NCI-H187 (cell line): ENCODE results near the gene UBE2G1.
"Not testable (repeated sequence)": the region's sequence is repeated elsewhere in the genome, so short reads cannot be mapped to it uniquely, and the experiment has no call there.

Source experiments
- DNase-seq, 2 experiments: peaks; one replicate each; lab custom pipeline; 2025; lab: John Stamatoyannopoulos, UW

UBE2G1 gene, protein sequence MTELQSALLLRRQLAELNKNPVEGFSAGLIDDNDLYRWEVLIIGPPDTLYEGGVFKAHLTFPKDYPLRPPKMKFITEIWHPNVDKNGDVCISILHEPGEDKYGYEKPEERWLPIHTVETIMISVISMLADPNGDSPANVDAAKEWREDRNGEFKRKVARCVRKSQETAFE

DNA sequence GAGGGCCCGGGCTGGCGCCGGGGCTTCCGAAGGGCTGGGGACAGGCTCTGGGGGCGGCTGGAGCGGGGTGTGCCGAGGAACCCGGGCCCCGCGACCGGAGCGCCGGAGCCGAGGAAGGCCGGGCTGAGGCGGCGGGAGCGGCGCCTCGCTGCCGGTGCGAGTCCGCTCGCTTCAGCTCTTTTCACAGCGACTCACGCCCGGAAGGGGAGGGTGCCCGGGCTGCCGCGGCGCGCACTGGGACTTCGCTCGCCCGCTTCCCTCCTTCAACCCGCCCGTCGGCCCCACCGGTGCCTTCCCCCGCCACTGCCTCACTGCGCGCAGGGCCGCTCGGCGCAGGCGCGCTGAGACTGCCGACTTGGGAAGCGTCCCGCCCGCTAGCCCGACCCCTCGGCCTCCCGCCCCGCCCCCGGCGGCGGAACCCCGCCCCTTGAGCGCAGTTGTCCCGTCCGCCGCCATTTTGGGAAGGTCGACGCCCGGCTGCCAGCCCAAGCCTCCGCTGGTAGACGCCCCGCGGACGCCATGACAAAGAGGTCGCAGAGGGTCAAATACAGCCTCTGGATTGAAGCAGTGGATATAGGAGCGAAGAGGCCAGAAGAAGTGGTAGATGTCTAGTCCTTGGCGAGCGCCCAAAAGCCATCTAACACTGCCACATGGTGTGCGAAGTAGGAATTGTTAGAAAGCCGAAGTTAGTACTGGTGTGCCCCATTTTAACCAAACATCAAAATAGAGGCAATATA, at the start of gene UBE2G1:
Gene UBE2G1, minus strand, starts transcription at position 349 of the 737 bp plus-strand sequence. CDS start 359 bp downstream, outside the sequence.
- peak; percentile 86 to 93 for DNase-seq

DNA sequence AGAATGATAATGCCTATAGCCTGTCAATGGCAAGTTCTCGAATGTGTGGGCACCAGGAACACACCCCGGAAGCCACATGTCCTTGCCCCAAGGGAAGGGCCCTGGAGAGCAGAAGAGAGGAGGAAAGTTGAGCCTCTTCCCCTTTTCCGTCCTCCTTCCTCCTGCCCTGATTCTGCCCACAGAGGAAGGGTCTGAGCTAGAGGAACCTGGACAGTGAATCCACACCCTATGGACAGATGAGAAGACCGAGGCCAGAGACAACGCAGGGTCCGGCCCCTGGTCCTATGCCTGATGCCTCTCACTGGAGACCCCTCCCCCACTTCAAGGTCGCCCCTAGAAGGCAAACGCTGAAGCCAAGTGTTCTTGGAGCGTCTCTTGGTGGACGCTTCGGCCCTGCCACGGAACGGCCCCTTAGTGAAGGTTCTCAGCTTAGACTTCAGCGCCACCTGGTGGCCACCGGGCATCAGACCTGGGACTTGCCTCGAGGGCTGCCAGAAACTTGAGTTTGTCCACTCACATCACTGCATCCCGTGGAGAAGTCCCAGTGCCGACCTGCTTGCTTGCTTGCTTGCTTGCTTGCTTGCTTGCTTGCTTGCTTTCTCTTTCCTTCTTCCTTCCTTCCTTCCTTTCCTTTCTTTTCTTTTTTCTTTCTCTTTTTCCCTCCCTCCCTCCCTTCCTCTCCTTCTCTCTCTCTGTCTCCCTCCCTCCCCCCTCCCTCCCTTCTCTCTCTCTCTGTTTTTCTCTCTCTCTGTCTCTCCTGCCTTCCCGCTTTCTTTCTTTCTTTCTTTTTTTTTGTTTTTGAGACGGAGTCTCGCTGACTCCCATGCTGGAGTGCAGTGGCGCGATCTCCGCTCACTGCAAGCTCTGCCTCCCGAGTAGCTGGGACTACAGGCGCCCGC, 46.7 kb upstream of the UBE2G1 start:
- peak; percentile 42 to 49 for DNase-seq

DNA sequence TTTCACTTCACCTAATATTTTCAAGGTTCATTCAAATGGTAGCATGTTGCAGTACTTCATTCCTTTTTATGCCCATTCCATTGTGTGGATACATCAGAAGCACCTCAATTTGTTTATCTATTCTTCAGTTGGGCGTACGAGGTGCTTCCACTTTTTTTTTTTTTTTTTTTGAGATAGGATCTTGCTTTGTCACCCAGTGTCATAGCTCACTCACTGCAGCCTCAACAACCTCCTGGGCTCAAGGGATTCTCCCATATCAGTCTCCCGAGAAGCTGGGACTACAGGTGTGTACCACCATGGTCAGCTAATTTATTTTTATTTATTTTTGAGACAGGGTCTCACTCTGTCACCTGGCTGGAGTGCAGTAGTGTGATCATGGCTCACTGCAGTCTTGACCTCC, 44.7 kb upstream of the UBE2G1 start:
- no peak for DNase-seq

DNA sequence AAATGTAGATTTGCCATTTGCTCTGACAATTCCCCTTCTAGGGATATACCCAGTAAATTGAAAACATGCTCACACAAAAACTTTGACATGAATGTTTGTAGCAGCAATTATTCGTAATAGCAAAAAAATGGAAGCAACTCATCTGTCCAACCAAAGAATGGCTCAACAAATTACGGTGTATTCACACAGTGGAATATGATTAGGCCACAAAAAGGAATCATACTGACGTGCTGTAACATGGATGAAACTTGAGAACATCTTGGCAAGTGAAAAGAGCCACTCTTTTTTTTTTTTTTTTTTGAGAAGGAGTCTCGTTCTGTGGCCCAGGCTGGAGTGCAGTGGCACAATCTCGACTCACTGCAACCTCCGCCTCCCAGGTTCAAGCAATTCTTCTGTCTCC, 43.2 kb upstream of the UBE2G1 start:
- no peak for DNase-seq

DNA sequence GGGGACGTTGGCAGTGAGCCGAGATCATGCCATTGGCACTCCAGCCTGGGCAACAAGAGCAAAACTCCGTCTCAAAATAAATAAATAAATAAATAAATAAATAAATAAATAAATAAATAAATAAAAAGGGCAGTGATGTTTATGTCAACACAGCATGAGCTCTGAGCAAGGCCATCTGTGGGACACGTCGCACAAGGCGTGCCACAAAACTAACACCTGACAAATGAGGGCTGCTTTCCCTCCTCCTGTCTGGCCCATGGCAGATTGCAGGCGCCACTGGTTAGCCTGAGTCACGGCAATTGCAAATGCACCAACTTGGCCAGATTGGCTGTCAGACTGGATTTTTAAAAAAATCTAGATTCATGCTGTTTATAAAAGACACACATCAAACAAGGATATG, 41.4 kb upstream of the UBE2G1 start:
- no peak for DNase-seq

DNA sequence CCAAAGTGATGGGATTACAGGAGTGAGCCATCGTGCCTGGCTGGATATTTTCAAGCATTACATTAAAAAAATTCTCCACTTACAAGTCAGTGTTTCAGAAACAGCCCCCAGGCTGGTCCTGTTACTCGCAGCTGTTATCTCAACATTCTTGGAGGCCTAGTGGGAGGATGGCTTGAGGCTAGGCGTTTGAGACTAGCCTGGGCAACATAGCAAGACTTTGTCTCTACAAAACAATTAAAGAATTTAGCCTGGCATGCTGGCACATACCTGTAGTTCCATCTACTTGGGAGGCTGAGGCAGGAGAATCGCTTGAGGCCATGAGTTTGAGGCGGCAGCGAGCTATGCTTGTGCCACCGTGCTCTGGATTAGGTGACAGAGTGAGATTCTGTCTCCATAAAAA, 40.7 kb upstream of the UBE2G1 start:
- no peak for DNase-seq

DNA sequence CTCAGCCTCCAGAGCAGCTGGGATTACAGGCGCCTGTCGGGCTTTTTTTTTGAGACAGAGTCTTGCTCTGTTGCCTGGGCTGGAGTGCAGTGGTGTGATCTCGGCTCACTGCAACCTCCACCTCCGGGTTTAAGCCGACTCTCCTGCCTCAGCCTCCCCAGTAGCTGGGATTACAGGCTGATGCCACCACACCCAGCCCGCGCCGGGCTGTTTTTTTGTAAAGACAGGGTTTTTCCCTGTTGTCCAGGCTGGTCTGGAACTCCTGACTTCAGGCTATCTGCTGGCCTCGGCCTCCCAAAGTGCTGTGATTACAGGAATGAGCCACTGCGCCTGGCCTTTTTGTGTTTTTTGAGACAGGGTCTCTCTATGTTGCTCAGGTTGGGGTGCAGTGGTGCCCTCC, 39.9 kb upstream of the UBE2G1 start:
- DNase-seq = no peak

DNA sequence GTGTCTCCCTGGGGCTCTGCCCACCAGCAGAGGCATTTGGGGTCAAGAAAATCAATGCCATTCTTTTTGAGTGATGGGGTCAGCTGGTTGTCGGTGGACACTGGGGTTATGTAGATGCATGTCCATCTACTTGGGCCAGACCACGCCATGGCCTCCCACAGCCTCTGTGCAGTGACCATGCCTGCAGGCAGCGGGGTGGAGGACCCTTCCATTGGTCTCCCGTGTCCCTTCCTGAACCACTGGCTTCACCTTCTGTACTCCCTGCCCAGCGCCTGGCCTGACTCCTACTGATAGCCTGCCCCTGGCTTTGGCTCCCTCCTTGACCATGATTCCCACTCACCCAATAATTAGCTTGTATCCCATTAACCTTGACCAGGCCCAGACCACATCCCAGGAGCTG, 39.2 kb upstream of the UBE2G1 start:
- no peak for DNase-seq

DNA sequence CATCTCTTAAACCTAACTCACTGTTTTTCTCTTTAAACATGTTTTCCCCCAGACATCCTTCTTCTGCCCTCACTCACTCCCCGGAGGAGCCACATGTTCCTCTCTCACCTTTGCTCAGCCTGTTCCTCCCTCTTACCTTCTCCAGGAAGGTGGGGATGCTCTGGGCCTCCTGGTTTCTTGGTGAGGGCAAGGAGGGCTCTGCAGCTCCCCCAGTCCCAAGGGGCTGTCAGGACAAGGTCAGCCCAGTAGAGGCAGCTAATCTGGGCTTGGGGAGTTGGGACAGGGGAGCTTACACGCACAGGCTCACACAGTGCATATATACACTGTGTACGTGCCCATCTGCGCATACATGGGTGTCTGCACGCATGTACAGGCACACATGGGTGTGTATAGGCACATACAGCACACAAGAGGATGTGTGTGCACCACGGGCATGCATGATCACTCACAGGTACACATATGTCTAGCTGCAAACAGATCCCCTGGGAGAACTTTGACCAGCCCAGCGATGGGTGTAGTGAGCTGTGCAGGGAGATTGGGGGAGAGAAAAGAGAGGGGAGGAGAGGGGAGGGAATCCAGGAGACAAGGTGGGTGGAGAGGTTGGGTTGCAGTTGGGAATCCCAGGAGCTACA, 38.7 kb upstream of the UBE2G1 start:
- DNase-seq = no peak

DNA sequence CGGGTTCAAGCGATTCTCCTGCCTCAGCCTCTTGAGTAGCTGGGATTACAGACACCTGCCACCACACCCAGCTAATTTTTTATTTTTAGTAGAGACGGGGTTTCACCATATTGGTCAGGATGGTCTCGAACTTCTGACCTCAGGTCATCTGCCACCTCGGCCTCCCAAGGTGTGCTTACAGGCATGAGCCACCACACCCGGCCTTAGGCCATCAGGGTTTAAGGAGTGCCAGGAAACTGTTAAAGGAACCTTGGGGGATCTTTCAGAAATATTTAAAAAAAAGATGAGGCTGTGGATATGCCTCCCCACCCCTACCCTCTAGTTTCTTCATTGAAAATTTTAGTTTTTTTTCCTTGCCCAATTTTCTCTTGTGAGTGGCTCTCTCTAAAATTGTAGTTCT, 31.4 kb upstream of the UBE2G1 start:
- DNase-seq = no peak

DNA sequence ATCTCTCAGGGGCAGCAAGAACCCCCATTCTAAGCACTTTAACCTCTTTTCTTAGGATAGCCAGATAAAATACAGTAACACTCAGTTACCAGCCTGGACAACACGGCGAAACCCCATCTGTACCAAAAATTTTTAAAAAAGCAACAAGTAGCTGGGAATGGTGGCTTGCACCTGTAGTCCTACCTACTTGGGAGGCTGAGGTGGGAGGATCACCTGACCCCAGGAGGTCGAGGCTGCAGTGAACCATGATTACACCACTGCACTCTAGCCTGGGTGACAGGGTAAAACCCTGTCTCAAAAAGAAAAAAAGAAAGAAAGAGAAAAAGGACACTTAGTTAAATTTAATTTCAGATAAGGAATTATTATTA, 28.6 kb upstream of the UBE2G1 start:
- DNase-seq = no peak

DNA sequence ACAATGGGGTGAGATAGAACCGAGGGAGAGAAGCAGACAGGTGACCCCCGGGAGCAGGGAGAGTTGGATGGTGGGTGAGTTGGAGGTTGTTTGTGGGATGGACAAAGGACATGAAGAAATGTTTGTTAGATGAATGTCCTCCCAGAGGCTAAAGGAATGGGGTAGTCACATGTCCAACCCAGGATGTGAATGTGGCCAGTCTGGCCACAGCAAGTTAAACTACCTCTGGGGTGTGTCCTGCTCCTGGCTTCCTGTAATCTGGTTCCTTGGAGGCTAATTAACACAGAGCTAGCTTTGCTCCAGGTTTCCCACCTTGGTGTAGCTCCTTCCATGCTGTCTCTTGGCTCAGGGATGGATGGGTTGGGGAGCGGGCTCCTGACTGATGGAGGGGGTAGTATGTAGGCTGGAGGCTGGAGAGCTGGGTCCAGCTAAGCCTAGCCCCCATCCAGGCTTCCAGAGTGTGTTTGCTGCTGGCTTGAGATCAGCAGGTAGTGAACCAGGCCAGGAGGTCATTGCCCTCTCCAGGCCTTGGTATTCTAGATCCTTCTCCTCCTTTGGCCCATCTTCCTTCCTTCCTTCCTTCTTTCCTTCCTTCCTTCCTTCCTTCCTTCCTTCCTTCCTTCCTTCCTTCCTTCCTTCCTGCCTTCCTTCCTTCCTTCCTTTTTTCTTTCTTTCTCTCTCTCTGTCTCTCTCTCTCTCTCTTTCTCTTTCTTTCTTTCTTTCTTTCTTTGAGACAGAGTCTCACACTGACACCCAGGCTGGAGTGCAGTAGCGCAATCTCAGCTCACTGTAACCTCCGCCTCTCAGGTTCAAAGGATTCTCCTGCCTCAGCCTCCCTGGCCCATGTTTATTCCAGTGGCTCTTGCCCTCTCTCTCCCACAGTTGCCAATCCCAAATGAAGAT, 28.0 kb upstream of the UBE2G1 start:
- no peak for DNase-seq

DNA sequence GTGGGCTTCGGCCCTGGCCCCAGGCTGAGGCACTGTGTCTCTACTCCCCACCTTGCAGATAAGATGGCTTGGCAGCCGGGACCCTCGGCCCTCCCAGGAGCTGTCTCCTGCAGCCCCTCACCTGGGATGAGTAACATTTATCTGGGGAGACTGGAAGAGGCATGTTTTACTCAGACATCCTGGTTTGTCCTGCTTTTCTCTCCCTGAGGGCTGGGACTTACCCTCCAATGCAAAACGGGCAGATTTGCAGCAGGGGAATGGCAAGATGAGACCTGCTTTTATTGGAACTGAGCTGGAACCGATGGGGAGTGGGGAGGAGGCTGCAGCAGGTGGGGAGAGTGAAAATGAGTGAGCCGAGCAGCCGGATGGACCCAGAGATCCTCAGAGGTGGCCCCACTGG, 27.3 kb upstream of the UBE2G1 start:
- peak; percentile 11 to 23 for DNase-seq

DNA sequence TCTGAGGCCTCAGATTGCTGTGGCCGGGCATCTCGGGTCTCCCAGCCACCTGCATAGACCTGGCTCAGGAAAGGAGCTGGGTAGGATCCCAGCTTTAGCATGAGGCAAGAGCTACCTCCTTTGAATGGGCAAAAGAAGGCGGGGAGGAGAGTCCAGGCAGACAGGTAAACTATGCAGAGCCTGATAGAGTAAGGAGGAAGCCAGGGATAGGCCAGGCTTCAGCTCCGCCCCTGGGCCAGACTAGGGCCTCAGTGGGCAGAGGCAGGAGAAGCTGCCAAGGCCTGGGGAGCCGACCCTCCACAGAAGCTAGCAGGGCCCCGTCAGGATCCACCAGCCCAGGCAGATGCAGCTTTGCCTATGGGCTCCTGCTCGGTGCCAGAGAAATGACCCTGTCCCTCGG, 22.6 kb upstream of the UBE2G1 start:
- no peak for DNase-seq

DNA sequence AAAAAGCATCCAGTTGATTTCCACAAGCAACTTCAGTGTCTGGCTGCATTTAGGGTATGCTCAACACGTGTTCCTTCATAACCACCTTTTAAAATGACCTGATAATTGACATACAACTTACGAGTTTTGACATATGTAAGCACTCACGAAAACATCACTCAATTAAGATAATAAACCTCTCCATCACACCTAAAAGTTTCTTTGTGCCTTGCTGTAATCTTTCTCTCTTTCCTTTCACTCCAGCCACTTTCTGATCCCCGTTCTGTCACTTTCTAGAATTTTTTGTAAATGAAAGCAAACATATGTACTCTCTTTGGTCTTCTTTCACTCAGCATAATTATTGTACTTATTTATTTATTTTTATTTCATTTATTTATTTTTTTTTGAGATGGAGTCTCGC, 20.7 kb upstream of the UBE2G1 start:
- DNase-seq = no peak

DNA sequence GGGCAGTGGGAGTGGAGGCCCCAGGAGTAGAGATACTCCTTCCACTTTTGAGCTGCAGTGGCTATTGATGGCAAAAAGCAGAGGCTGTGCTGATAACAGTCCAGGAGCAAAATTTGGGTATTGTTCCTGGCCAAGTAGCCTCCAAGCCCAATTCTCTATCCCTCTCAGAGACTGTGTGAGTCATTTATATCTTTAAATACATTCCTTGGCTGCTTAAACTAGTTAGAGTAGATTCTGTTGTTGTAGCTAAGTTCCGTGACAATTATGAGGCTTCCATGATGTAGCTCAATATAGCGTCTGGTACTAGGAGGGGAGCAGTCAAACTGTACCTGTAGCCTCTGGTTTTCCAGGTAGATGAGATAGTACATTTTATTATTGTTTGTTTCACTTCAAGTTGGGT, 19.9 kb upstream of the UBE2G1 start:
- DNase-seq = no peak

DNA sequence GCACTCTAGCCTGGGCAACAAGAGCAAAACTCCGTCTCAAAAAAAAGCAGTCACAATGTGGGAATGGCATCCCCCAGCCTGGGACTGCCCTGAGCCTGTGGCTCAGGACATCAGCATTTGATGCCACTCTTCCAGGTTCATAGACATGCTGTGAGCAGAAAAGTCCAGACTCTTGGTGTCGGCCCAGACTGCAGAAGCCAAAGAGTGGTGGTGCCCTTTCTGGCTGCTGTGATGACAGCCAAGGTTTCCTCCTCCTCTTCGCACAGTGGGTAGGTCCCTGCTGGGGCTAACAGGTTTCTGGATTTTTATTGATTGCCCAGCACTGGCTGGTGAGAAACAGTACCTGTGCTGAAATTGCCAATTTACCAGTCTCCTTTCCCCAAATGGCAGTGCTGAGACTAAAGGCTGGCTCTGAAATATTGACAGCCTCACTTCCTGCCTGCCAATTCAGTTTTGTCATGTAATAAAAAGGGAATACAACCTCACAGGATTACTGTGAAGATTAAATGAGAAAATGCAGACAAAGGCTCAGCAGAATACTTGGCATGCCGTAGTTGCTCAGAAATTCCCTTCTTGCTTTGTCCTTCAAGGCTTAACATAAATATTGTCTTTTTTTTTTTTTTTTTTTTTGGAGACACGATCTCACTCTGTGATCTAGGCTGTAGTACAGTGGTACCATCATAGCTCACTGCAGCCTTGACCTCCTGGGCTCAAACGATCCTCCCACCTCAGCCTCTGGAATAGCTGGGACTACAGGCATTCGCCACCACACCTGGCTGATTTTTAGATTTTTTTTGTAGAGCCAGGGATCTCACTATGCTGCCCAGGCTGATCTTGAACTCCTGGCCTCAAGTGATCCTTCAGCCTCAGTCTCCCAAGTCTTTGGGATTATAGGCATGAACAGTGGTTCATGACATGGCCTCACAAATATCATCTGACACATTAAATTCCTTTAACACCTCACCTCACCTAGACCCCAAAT, 15.5 kb upstream of the UBE2G1 start:
- DNase-seq = no peak

DNA sequence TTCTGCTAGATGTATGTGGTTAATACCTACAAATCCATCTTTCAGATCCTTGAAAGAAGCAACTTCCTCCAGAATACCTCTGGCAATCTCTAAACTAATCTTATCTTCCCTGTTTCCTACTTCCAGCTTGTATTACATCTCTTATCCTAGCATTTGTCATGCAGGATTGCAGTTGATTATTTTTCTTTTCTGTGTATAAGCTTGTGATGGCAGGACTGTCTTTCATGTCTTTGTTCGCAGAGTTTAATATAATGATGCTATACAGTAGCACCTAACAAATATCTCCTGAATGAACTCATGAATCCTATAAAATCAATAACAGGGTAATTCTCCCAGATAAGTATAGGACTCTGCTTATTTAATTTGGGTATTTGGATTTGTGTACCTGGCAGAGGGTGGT, 12.2 kb upstream of the UBE2G1 start:
- DNase-seq = no peak

DNA sequence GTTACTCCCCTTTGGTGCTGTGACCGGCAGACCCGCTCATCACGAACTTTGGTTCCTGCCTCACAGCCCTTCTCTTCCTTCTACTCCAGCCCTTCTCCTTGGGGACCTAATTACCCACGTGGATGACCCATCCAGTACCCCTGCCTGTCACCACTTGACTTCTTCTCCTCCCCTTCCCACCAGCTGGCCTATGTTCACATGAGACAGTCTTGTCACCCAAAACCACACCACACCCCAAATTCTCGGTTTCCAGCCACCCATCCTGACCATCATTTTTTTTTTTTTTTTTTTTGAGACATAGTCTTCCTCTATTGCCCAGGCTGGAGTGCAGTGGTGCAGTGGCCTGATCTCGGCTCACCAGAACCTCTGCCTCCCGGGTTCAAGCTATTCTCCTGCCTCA, 10.8 kb upstream of the UBE2G1 start:
- DNase-seq = not testable (repeated sequence)

DNA sequence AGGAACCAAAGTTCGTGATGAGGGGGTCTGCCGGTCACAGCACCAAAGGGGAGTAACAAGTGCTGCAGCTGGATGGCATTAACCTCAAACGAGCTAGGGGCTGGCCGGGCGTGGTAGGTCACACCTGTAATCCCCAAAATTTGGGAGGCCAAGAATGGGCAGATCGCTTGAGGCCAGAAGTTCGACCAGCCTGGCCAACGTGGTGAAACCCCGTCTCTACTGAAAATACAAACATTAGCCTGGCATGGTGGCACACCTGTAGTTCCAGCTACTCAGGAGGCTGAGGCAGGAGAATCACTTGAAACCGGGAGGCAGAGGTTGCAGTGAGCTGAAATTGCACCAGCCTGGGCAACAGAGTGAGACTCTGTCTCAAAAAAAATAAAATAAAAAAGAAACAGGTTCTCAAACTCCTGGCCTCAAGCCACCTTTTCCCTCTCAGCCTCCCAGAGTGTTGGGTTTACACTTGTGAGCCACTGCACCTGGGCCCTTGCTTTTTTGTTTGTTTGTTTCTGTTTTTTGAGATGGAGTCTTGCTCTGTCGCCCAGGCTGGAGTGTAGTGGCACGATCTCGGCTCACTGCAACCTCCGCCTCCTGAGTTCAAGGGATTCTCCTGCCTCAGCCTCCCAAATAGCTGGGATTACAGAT, 9.4 kb upstream of the UBE2G1 start:
- DNase-seq = not testable (repeated sequence)
